GM13977 (cell line): ENCODE data around the gene C11orf58.

Experiments
- DNase-seq: peaks from one replicate; pipeline ENCODE4 v3.0.0; 2012; ENCODE audit warnings: low spot score
- in situ Hi-C: fragments of 300-500 bp; cut with MboI; formaldehyde crosslinking; loops from one replicate; pipeline ENCODE4 v1.12.0; 2022; ENCODE audit warnings: low sequenced_read_pairs, low pct_unique_long_range_greater_than_20kb, mixed read lengths, inconsistent platforms; ENCODE audit not compliant: unreplicated experiment
- TF ChIP-seq, protein P1 (sequence below): IDR thresholded peaks from 2 replicates; pipeline ENCODE4 v1.5.1; 2012; ENCODE audit warnings: mild to moderate bottlenecking, control low read depth; ENCODE audit not compliant: insufficient read depth; ENCODE audit errors: extremely low read depth, missing control alignments

Gene C11orf58

GRCh38 chr11:16764888-16765287, 26.4 kb downstream of the C11orf58 start:
- in situ Hi-C loops = no loop called here
- TF ChIP-seq, protein P1, sequence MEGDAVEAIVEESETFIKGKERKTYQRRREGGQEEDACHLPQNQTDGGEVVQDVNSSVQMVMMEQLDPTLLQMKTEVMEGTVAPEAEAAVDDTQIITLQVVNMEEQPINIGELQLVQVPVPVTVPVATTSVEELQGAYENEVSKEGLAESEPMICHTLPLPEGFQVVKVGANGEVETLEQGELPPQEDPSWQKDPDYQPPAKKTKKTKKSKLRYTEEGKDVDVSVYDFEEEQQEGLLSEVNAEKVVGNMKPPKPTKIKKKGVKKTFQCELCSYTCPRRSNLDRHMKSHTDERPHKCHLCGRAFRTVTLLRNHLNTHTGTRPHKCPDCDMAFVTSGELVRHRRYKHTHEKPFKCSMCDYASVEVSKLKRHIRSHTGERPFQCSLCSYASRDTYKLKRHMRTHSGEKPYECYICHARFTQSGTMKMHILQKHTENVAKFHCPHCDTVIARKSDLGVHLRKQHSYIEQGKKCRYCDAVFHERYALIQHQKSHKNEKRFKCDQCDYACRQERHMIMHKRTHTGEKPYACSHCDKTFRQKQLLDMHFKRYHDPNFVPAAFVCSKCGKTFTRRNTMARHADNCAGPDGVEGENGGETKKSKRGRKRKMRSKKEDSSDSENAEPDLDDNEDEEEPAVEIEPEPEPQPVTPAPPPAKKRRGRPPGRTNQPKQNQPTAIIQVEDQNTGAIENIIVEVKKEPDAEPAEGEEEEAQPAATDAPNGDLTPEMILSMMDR = no peak
- no peak for DNase-seq

GRCh38 chr11:16767137-16767536, 28.7 kb downstream of the C11orf58 start:
- no peak for DNase-seq
- in situ Hi-C loops = no loop called here
- TF ChIP-seq, protein P1 = no peak

- no peak for DNase-seq
- in situ Hi-C loops = no loop called here
- TF ChIP-seq, protein P1 = no peak
Observed at GRCh38 chr11:16767957-16768356, 29.5 kb downstream of the C11orf58 start.

- TF ChIP-seq, protein P1 = no peak
- in situ Hi-C loops = no loop called here
- peak; percentile 3 for DNase-seq
Observed at GRCh38 chr11:16769386-16769785, 30.9 kb downstream of the C11orf58 start.

GRCh38 chr11:16770016-16770415, 31.6 kb downstream of the C11orf58 start:
- TF ChIP-seq, protein P1 = no peak
- in situ Hi-C loops = no loop called here
- DNase-seq = no peak

GRCh38 chr11:16771350-16772140, 33.1 kb downstream of the C11orf58 start:
- peak; percentile 7 for DNase-seq
- TF ChIP-seq, protein P1 = no peak
- in situ Hi-C loops = no loop called here
